AG10803 (cell line): ENCODE measurements around the gene KATNB1.
"Not testable (repeated sequence)": the region's sequence is repeated elsewhere in the genome, so short reads cannot be mapped to it uniquely, and the experiment has no call there.

Experiments used
- DNase-seq: peaks from one replicate; pipeline ENCODE4 v3.0.0; 2010; ENCODE audit warnings: low read depth
- H3K4me3 ChIP-seq: 2 replicates; pipeline ENCODE4 v1.5.1; 2011; ENCODE audit warnings: mild to moderate bottlenecking, low read length, control low read depth
- CTCF ChIP-seq: conservative IDR thresholded peaks from 2 replicates; pipeline ENCODE4 v1.5.1; 2011; ENCODE audit warnings: mild to moderate bottlenecking, low read length, control low read depth, inconsistent platforms

The KATNB1 gene

GRCh38 chr16:57791195-57791892 lies 55.8 kb downstream of the KATNB1 start:
- H3K4me3 ChIP-seq = no peak overlapping the region
- no peak for DNase-seq
- no peak for TF ChIP-seq CTCF

GRCh38 chr16:57791893-57792461 lies 56.4 kb downstream of the KATNB1 start:
- H3K4me3 ChIP-seq = no peak overlapping the region
- DNase-seq = no peak
- TF ChIP-seq CTCF = no peak

- no peak for DNase-seq
- H3K4me3 ChIP-seq = no peak overlapping the region
- no peak for TF ChIP-seq CTCF
Measured at GRCh38 chr16:57794849-57795430, 59.4 kb downstream of the KATNB1 start.

- TF ChIP-seq CTCF = peak; percentile 57
- no peak overlapping the region for H3K4me3 ChIP-seq
- peak; percentile 66 for DNase-seq
Measured at GRCh38 chr16:57795431-57795878, 59.9 kb downstream of the KATNB1 start.

GRCh38 chr16:57796014-57796413 lies 60.4 kb downstream of the KATNB1 start:
- H3K4me3 ChIP-seq, DNase-seq: not testable (repeated sequence)

- no peak for TF ChIP-seq CTCF
- no peak overlapping the region for H3K4me3 ChIP-seq
- no peak for DNase-seq
Measured at GRCh38 chr16:57797216-57797525, 61.6 kb downstream of the KATNB1 start.

- no peak for TF ChIP-seq CTCF
- no peak for DNase-seq
- no peak overlapping the region for H3K4me3 ChIP-seq
Measured at GRCh38 chr16:57797526-57798266, 62.1 kb downstream of the KATNB1 start.
